SIG-M5 treated with dmso at 0.1 percent for 504 hours (cell line): ENCODE data around the gene ZNF536.

Experiments used
- DNase-seq: peaks from one replicate; lab custom pipeline; 2025; ENCODE audit not compliant: unreplicated experiment; lab: John Stamatoyannopoulos, UW

The ZNF536 gene

DNA sequence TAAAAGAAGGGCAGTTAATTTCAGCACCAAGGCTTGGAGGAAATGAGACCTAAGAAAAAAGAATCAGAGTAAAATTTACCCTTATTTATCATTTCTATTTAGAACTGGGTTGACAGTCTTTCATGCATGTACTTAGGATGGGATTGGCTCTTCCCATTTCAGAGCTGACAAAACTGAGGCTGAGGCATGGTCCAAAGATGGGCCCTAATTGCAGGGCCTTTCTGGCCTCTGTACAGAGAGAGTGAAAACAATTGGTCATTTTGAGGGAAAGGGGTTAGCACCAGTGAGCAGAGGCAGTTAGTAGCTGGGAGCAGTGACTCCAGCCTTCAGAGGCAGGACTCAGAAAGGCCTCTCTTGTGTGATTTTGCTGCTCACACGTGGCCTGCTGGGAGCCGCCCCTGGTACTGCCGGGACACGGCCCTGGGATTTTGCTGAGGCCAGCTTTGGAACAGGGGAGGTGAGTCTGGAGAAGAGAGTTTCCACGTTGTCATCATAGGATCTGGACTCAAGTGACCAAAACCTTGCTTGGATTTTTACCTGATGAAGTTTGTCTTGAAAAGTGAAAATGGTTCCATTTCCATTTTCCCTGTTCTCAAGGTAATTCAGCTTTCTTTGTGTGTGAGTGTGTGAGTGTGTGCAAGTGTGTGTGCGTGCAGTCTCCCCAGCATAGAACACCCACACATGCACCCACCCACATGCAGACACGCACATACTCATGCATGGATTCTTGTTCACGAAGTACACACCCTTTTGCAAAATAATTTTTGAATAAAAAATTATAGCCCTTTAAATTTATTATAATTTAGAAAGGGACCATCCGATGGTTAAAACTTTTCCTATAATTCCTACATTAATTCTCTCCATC is at the start of gene ZNF536:
ZNF536 (plus strand) TSS at position 425 of the 865 bp plus-strand sequence. CDS start 71,179 bp downstream, outside the sequence.
- DNase-seq: no peak

- DNase-seq: no peak
These were observed 49.4 kb upstream of the ZNF536 start for GRCh38 chr19:30322641-30323320.

GRCh38 chr19:30323904-30324303 is 48.3 kb upstream of the ZNF536 start:
- no peak for DNase-seq

- DNase-seq: no peak
These were observed 47.2 kb upstream of the ZNF536 start for GRCh38 chr19:30324982-30325381.

GRCh38 chr19:30325676-30326392 is 46.4 kb upstream of the ZNF536 start:
- no peak for DNase-seq

DNA sequence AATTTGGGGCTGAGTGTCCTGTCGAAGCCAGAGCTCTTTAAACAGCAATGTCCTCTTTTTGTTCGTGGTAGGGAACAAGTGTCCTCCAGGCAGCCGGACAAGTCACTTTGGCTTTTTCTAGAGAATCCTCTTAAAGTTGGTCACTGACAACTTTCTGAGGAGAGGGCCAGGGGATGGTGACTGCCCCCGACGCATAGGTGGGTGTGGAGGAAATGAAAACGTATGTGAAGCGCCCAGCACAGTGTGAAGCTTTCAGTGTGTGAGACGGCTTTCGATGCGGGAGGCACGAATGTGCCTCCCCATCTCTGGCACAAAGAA is 45.8 kb upstream of the ZNF536 start:
- no peak for DNase-seq

- no peak for DNase-seq
These were observed 44.9 kb upstream of the ZNF536 start for GRCh38 chr19:30327331-30327730.

- DNase-seq: no peak
These were observed 44.1 kb upstream of the ZNF536 start for GRCh38 chr19:30328096-30328495.

GRCh38 chr19:30330266-30330665 is 41.9 kb upstream of the ZNF536 start:
- DNase-seq: no peak

GRCh38 chr19:30332445-30333234 is 39.5 kb upstream of the ZNF536 start:
- DNase-seq: no peak

DNA sequence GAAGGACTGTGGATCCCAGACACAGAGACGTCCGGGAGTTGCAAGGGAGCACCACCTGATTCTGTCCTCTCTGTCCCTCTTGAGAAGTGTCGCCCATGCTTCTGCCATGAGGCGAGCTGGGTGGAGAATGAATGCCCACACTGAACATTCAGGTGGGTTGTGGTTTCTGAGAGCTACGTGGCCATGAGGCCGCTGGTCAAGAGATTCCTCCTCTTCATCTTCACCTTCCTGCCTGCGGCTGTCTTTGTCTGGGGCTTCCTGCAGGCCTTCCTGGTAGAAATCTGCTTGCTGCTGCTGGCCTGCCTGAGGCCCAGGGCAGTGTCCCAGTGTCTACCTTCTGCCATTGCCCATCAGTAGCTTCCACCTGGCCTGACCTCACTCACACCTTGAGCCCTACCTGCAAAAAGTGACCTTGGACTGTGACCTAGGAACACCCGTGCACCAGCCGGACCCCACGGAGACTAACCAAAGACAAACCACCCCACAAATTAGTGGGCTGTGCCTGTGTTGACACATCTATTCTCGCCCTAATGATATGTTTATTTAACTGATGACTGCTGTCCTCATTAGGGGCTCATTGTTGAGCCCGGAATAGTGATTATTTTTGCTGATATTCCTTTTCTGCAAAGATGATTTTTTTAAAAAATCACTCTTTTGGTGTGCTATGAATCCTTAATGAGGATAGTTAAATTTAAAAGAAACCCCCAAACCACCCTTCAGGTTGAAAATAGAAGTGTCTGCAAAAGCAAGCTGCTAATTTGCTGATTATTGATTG is 38.7 kb upstream of the ZNF536 start:
- DNase-seq: no peak

DNA sequence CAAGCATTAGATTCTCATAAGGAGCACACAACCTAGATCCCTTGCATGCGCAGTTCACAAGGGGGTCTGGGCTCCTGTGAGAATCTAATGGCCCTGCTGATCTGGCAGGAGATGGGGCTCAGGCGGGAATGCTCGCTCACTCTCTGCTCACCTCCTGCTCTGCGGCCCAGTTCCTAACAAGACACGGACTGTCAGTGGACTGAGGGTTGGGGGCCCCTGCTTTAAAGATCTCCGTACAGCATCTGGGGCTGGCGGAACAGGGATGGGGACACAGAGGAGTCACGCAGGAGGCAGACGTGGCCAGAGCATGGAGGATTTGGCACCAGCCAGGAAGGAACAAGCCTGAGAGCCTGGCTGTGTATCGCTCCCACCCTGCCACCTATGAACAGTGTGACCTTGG is 37.3 kb upstream of the ZNF536 start:
- DNase-seq: no peak

DNA sequence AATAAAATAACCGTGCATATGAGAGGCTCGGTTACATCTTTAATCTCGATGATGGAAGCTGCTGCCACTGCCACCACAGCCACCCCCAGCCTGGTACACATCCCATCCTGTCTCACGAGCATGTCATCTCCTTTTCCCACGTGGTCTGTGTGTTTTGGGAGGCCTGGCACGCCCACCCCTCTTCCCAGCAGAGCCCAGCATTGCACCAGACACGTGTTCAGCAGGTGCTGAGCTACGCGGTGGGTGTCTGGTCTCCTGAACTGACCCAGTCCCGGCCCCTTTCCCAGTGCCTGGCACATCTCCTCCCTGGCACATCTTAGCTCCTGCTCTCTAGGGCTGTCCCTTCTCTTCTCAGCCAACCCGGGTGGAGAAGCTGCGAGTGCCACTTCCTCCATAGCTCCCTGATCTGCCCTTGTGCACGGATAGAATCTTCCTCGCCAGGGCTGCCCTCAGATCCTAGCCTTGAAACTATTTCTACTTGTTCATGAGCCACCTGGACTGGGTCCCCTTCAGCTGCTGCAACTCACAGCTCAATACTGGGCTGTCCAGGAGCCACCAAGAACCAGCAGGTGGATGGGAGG is 36.8 kb upstream of the ZNF536 start:
- no peak for DNase-seq

DNA sequence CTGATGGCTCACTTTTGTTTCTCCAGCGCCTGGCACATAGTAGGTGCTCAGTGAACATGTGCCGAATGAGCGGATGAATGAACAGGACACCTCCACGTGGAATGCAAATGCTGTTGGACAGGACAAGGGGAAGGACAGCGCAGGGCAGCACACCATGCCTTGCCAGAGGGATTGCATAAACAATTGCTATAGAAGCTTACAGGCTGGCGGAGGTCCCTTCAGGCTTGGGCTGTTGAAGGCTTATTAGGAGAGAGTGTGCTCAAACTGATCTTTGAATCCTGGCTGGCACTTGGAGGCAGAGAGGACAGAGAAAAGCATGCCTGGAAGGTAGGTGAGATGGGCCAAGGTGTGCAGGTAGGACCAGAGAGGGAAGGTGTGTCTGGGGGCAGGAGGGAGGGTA is 35.9 kb upstream of the ZNF536 start:
- DNase-seq: no peak

DNA sequence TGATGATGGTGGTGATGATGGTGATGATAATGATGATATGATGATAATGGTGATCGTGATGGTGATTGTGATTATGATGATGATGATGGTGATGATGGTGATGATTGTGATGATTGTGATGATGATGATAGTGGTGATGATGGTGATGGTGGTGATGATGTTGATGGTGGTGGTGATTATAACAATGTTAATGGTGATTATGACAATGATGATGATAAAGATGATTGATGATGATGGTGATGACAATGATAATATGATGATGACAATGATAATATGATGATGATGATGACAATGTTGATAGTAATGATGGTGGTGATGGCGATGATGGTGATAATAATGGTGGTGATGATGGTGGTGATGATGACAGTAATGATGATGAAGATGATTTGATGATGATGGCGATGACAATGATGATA is 34.1 kb upstream of the ZNF536 start:
- no peak for DNase-seq

GRCh38 chr19:30338878-30339623 is 33.1 kb upstream of the ZNF536 start:
- no peak for DNase-seq

GRCh38 chr19:30339624-30340525 is 32.3 kb upstream of the ZNF536 start:
- DNase-seq: no peak
